T-helper 9 cell (primary cell): ENCODE measurements around the gene ASTN1.

Experiments used
- DNase-seq: peaks from one replicate; pipeline ENCODE4 v3.0.0-alpha.2; 2020

Gene ASTN1

GRCh38 chr1:176820391-176821031 lies 344.0 kb downstream of the ASTN1 start:
- DNase-seq: no peak

- no peak for DNase-seq
Measured at GRCh38 chr1:176816232-176816631, 348.3 kb downstream of the ASTN1 start.

GRCh38 chr1:176815621-176816020 lies 348.9 kb downstream of the ASTN1 start:
- DNase-seq: no peak

- DNase-seq: no peak
Measured at GRCh38 chr1:176811511-176812288, 352.8 kb downstream of the ASTN1 start.

GRCh38 chr1:176809292-176809691 lies 355.2 kb downstream of the ASTN1 start:
- no peak for DNase-seq
